Upper lobe of left lung (tissue), 4 donors: ENCODE measurements around the gene PAPPA.

ENCODE experiments used
- EP300 ChIP-seq, 4 donors: sonication (generic); formaldehyde crosslinking; IDR thresholded peaks; one replicate each; pipeline ENCODE4 v1.5.1; 2017; ENCODE audit warnings: antibody characterized with exemption in 4 of 4, control low read depth in 2 of 4
- POLR2AphosphoS5 ChIP-seq, 2 donors: sonication (generic); formaldehyde crosslinking; IDR thresholded peaks; one replicate each; pipeline ENCODE4 v1.5.1; 2017; ENCODE audit warnings: antibody characterized with exemption in 2 of 2
- TF ChIP-seq, protein P1 (sequence below), 6 experiments: fragments of 450-650 bp in 4 of 6; fragments of 200-600 bp in 2 of 6; sonication (generic) in 2 of 6; IDR thresholded peaks; one replicate each; pipeline ENCODE4 v1.5.1; 2016 to 2019; ENCODE audit warnings: antibody characterized with exemption in 6 of 6

DNA sequence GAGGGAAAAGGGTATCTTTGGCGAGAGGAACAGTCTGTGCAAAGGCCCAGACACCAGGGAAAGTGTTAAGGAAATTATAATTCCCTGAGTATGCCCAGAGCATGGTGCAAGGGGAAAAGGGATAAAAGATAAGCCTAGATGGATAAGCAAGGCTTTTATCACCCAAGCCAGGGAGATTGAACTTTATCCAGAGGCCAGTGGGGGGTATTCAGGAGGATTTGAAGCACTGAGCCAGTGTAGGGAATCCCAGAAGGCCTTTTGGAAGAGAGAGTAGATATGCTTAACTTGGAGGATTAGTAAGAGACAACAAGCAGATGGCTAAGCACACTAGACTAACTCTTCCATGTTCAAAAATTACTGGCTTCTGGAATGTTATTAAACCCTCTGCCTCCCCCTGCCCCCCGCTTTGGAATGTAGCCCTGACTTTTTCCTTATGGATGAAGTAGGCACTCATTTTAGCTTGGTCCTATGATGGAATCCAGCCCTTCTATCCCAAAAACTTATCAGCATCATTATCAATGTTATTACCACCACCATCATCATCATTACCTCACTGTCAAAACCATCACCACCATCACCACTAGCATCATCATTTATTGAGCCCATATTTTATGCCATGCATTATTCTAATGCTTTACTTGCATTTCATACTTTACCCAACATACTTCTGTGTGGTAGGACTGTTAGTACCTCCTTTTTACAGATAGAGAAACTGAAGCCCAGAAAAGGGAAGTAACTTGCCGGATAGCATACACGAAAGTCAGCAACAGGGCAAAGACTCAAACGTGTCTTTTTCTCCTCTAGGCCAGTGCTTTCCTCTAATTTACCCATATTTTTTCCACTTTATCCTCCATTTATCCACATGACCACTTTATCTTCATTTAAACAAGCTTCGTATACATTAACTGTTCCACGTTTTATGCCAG lies 237.0 kb downstream of the PAPPA start:
- TF ChIP-seq, protein P1, sequence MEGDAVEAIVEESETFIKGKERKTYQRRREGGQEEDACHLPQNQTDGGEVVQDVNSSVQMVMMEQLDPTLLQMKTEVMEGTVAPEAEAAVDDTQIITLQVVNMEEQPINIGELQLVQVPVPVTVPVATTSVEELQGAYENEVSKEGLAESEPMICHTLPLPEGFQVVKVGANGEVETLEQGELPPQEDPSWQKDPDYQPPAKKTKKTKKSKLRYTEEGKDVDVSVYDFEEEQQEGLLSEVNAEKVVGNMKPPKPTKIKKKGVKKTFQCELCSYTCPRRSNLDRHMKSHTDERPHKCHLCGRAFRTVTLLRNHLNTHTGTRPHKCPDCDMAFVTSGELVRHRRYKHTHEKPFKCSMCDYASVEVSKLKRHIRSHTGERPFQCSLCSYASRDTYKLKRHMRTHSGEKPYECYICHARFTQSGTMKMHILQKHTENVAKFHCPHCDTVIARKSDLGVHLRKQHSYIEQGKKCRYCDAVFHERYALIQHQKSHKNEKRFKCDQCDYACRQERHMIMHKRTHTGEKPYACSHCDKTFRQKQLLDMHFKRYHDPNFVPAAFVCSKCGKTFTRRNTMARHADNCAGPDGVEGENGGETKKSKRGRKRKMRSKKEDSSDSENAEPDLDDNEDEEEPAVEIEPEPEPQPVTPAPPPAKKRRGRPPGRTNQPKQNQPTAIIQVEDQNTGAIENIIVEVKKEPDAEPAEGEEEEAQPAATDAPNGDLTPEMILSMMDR (IDR thresholded peaks at IDR 0.05) = no peak
- TF ChIP-seq POLR2AphosphoS5 (IDR thresholded peaks at IDR 0.05) (no peak), EP300 (IDR thresholded peaks at IDR 0.05) (no peak)
